IMR-90 (cell line): ENCODE measurements around the gene ZNF747. TPM values are rescaled to one million over a fixed set of nuclear protein-coding genes. Genes with fewer than 3 reads are reported as not detected.

Experiments used
- ATAC-seq: fragments of 200-7000 bp; cut with Tn5 transposase; 2 replicates; pipeline ENCODE4 v1.9.1; 2020; ENCODE audit warnings: low read depth, mild to moderate bottlenecking, moderate library complexity
- BruUV-seq: library from RNA; stranded (reverse); fragments of 400-500 nt; replicated peaks from 2 replicates; lab custom pipeline; 2021; lab: Mats Ljungman, UMichigan
- CTCF ChIA-PET: fragments of 300-600 bp; formaldehyde crosslinking; extraction: SDS; loops from one replicate; lab custom pipeline; 2021; ENCODE audit warnings: antibody characterized with exemption; lab: Yijun Ruan, JAX
- POLR2A ChIA-PET: fragments of 300-600 bp; sonication (Branson Sonifier 250); formaldehyde crosslinking; loops from one replicate; lab custom pipeline; 2022; ENCODE audit warnings: antibody characterized with exemption; ENCODE audit not compliant: unreplicated experiment; lab: Charles Lee
- DNase-seq: peaks from one replicate; pipeline ENCODE4 v3.0.0; 2013
- H2AFZ ChIP-seq: replicated peaks from 2 replicates; pipeline ENCODE3; 2013; ENCODE audit warnings: low read length, mild to moderate bottlenecking; ENCODE audit not compliant: poor library complexity
- H2AK5ac ChIP-seq: 2 replicates; pipeline ENCODE4 v1.6.1; 2013; ENCODE audit warnings: low read depth, low read length, inconsistent platforms
- H2AK9ac ChIP-seq: replicated peaks from 2 replicates; pipeline ENCODE3; 2013; ENCODE audit warnings: mild to moderate bottlenecking, low read depth, low read length, moderate library complexity; ENCODE audit not compliant: poor library complexity
- H2BK120ac ChIP-seq: 2 replicates; pipeline ENCODE4 v1.6.1; 2013; ENCODE audit warnings: low read depth, low read length, inconsistent platforms
- H2BK15ac ChIP-seq: 3 replicates; pipeline ENCODE4 v1.6.1; 2013; ENCODE audit warnings: low read depth, low read length, inconsistent platforms
- H2BK20ac ChIP-seq: 2 replicates; pipeline ENCODE4 v1.6.1; 2013; ENCODE audit warnings: low read depth, mild to moderate bottlenecking, inconsistent platforms, low read length, moderate library complexity
- H2BK5ac ChIP-seq: 2 replicates; pipeline ENCODE4 v1.6.1; 2013; ENCODE audit warnings: mild to moderate bottlenecking, low read depth, low read length, inconsistent platforms; ENCODE audit not compliant: poor library complexity, severe bottlenecking
- H3K14ac ChIP-seq: replicated peaks from 2 replicates; pipeline ENCODE4 v1.6.1; 2013; ENCODE audit warnings: low read depth, low read length, inconsistent platforms
- H3K18ac ChIP-seq: 2 replicates; pipeline ENCODE4 v1.6.1; 2013; ENCODE audit warnings: low read depth, low read length, control low read depth
- H3K23ac ChIP-seq: 2 replicates; pipeline ENCODE4 v1.6.1; 2013; ENCODE audit warnings: low read depth, low read length, inconsistent platforms
- H3K27ac ChIP-seq: 2 replicates; pipeline ENCODE4 v1.5.1; 2013; ENCODE audit warnings: mild to moderate bottlenecking, control low read depth, low read length; ENCODE audit not compliant: insufficient read depth
- H3K27me3 ChIP-seq: 2 replicates; pipeline ENCODE4 v1.6.1; 2013; ENCODE audit warnings: low read length; ENCODE audit not compliant: control insufficient read depth, insufficient read depth
- H3K36me3 ChIP-seq: 2 replicates; pipeline ENCODE4 v1.6.1; 2013; ENCODE audit warnings: low read length, mixed read lengths; ENCODE audit not compliant: control insufficient read depth, insufficient read depth
- H3K4ac ChIP-seq: 2 replicates; pipeline ENCODE4 v1.6.1; 2013; ENCODE audit warnings: low read depth, low read length, inconsistent platforms
- H3K4me1 ChIP-seq: 2 replicates; pipeline ENCODE4 v1.6.1; 2013; ENCODE audit warnings: low read length, mixed read lengths; ENCODE audit not compliant: control insufficient read depth, insufficient read depth
- H3K4me2 ChIP-seq: 2 replicates; pipeline ENCODE4 v1.6.1; 2013; ENCODE audit warnings: low read depth, mild to moderate bottlenecking, control low read depth, low read length, moderate library complexity
- H3K4me3 ChIP-seq: 2 replicates; pipeline ENCODE4 v1.5.1; 2013; ENCODE audit warnings: low read depth, mild to moderate bottlenecking, control low read depth, low read length, moderate library complexity; ENCODE audit not compliant: insufficient read depth
- H3K56ac ChIP-seq: 2 replicates; pipeline ENCODE4 v1.6.1; 2013; ENCODE audit warnings: low read length, inconsistent platforms; ENCODE audit not compliant: insufficient read depth; ENCODE audit errors: extremely low read depth
- H3K79me1 ChIP-seq, 2 experiments: 2 replicates each; pipeline ENCODE4 v1.6.1; 2013; ENCODE audit warnings: low read length in 2 of 2, inconsistent platforms in 1 of 2, low read depth in 1 of 2
- H3K9ac ChIP-seq: 2 replicates; pipeline ENCODE4 v1.6.1; 2013; ENCODE audit warnings: low read depth, low read length, control low read depth
- H3K9me1 ChIP-seq: 2 replicates; pipeline ENCODE4 v1.6.1; 2013; ENCODE audit warnings: low read length, inconsistent platforms; ENCODE audit not compliant: insufficient read depth
- H3K9me3 ChIP-seq: 2 replicates; pipeline ENCODE4 v1.6.1; 2013; ENCODE audit warnings: low read length; ENCODE audit not compliant: control insufficient read depth, insufficient read depth
- H4K20me1 ChIP-seq: 2 replicates; pipeline ENCODE4 v1.6.1; 2013; ENCODE audit warnings: low read length, inconsistent platforms; ENCODE audit not compliant: insufficient read depth
- H4K5ac ChIP-seq: 2 replicates; pipeline ENCODE4 v1.6.1; 2013; ENCODE audit warnings: mild to moderate bottlenecking, low read depth, low read length, control low read depth
- H4K8ac ChIP-seq, 2 experiments: 2 replicates each; pipeline ENCODE4 v1.6.1; 2013; ENCODE audit warnings: low read depth in 2 of 2, low read length in 2 of 2, control low read depth in 1 of 2, inconsistent platforms in 1 of 2
- H4K91ac ChIP-seq: 2 replicates; pipeline ENCODE4 v1.6.1; 2013; ENCODE audit warnings: low read depth, low read length, inconsistent platforms; ENCODE audit not compliant: insufficient read depth
- BHLHE40 ChIP-seq: fragments of 150-350 bp; IDR thresholded peaks from 2 replicates; pipeline ENCODE4 v1.6.1; 2016; ENCODE audit warnings: mild to moderate bottlenecking, low read depth, low read length
- CEBPB ChIP-seq: IDR thresholded peaks from 2 replicates; pipeline ENCODE4 v1.6.1; 2012; ENCODE audit warnings: low read depth, low read length, improper control_type of control experiment
- CHD1 ChIP-seq: IDR thresholded peaks from 2 replicates; pipeline ENCODE4 v1.6.1; 2012; ENCODE audit warnings: low read depth, low read length, improper control_type of control experiment
- CTCF ChIP-seq: conservative IDR thresholded peaks from 2 replicates; pipeline ENCODE4 v1.5.1; 2012; ENCODE audit warnings: mild to moderate bottlenecking, low read depth, low read length, improper control_type of control experiment
- ELK1 ChIP-seq: fragments of 150-350 bp; IDR thresholded peaks from 2 replicates; pipeline ENCODE4 v1.6.1; 2016; ENCODE audit warnings: low read depth, mild to moderate bottlenecking, low read length, moderate library complexity, borderline replicate concordance
- FOS ChIP-seq: fragments of 150-350 bp; IDR thresholded peaks from 2 replicates; pipeline ENCODE4 v1.6.1; 2016; ENCODE audit warnings: low read depth, low read length
- MAFK ChIP-seq: IDR thresholded peaks from 2 replicates; pipeline ENCODE4 v1.6.1; 2012; ENCODE audit warnings: low read depth, low read length, improper control_type of control experiment
- MAZ ChIP-seq: IDR thresholded peaks from 2 replicates; pipeline ENCODE4 v1.6.1; 2012; ENCODE audit warnings: low read depth, mild to moderate bottlenecking, low read length, improper control_type of control experiment, moderate library complexity, borderline replicate concordance
- MXI1 ChIP-seq: IDR thresholded peaks from 2 replicates; pipeline ENCODE4 v1.6.1; 2012; ENCODE audit warnings: low read depth, mild to moderate bottlenecking, low read length, moderate library complexity, borderline replicate concordance
- NFE2L2 ChIP-seq: fragments of 150-350 bp; IDR thresholded peaks from 2 replicates; pipeline ENCODE4 v1.6.1; 2016; ENCODE audit warnings: low read depth, mild to moderate bottlenecking, low read length
- POLR2A ChIP-seq: IDR thresholded peaks from 2 replicates; pipeline ENCODE4 v1.6.1; 2012; ENCODE audit warnings: mild to moderate bottlenecking, low read depth, low read length
- RAD21 ChIP-seq: IDR thresholded peaks from 2 replicates; pipeline ENCODE4 v1.6.1; 2012; ENCODE audit warnings: low read length, improper control_type of control experiment
- RCOR1 ChIP-seq: IDR thresholded peaks from 2 replicates; pipeline ENCODE4 v1.6.1; 2012; ENCODE audit warnings: mild to moderate bottlenecking, low read length, improper control_type of control experiment; ENCODE audit not compliant: insufficient replicate concordance
- RFX5 ChIP-seq: IDR thresholded peaks from 2 replicates; pipeline ENCODE4 v1.8.0; 2012; ENCODE audit warnings: low read depth, mild to moderate bottlenecking, low read length, moderate library complexity
- SMC3 ChIP-seq: fragments of 150-350 bp; IDR thresholded peaks from 2 replicates; pipeline ENCODE4 v1.6.1; 2016; ENCODE audit warnings: low read depth, mild to moderate bottlenecking, antibody characterized with exemption, low read length, moderate library complexity
- USF2 ChIP-seq: fragments of 150-350 bp; IDR thresholded peaks from 2 replicates; pipeline ENCODE4 v1.6.1; 2017; ENCODE audit warnings: mild to moderate bottlenecking, antibody characterized with exemption, low read length, low read depth
- WGBS, 2 experiments: methylation state at CpG; one replicate each; pipeline versions ENCODE4 v1.1.5 to v1.1.7; 2013; ENCODE audit warnings: missing lambda C conversion rate in 2 of 2; ENCODE audit not compliant: insufficient read length in 1 of 2; ENCODE audit errors: extremely low coverage in 2 of 2; 5-methylcytosine and 5-hydroxymethylcytosine counted together
- dilution Hi-C: fragments of 300-500 bp; cut with HindIII; formaldehyde crosslinking; loops from one replicate; pipeline ENCODE4 v1.14.3; 2018; ENCODE audit warnings: low sequenced_read_pairs; ENCODE audit not compliant: unreplicated experiment
- in situ Hi-C: fragments of 300-500 bp; cut with MboI; formaldehyde crosslinking; loops from 3 replicates; pipeline ENCODE4 v1.14.3; 2019; ENCODE audit warnings: low sequenced_read_pairs, inconsistent platforms, mixed read lengths
- intact Hi-C: fragments of 100-400 bp; cut with micrococcal nuclease; formaldehyde crosslinking; loops from 2 replicates; pipeline ENCODE4 v1.10.0; 2022
- polyA plus RNA-seq, 3 experiments: library from polyadenylated mRNA; depleted of rRNA; stranded (reverse); fragments of >200 nt; gene quantifications; 2 replicates each; pipeline ENCODE4 v1.2.3, GENCODE V29; 2012; ENCODE audit warnings: low replicate concordance in 1 of 3
- total RNA-seq: library from RNA; depleted of rRNA; stranded (reverse); fragments of >200 nt; gene quantifications from 2 replicates; pipeline ENCODE4 v1.2.3, GENCODE V29; 2012

Gene ZNF747
- total and polyA plus RNA-seq, 2 of the 4 experiments (the other 2 are of a cell fraction): 2.0 to 2.9 TPM

GRCh38 chr16:30543067-30543466, 8.4 kb upstream of the ZNF747 start:
- Histone ChIP-seq H3K56ac (no peak overlapping the region), H2AK9ac (no peak overlapping the region), H4K8ac (no peak overlapping the region), H3K36me3 (no peaks in the 10 kb centered on the region), H2BK120ac (no peak overlapping the region), H4K20me1 (no peaks in the 10 kb centered on the region), H3K18ac (no peak overlapping the region), H2AK5ac (no peak overlapping the region), H2BK20ac (no peak overlapping the region), H3K79me1 (peaks cover 0 to 3% of the 10 kb centered on the region in 2 experiments; a peak in 1 of 4 replicates), H2BK15ac (no peak overlapping the region), H4K91ac (no peak overlapping the region), H3K14ac (no peak overlapping the region), H3K27ac (no peak overlapping the region), H3K23ac (no peak overlapping the region), H3K4me3 (no peak overlapping the region), H3K9me1 (0 out of 2 replicates have a peak, but pooled peaks cover 3% of the 10 kb centered on the region), H4K5ac (no peak overlapping the region), H3K9me3 (no peaks in the 10 kb centered on the region), H3K4me2 (no peak overlapping the region), H3K4me1 (peaks cover 10% of the 10 kb centered on the region; the same call in 1 of the 2 replicates), H3K4ac (no peak overlapping the region), H3K9ac (no peak overlapping the region), H2AFZ (no peak overlapping the region), H3K27me3 (no peaks in the 10 kb centered on the region), H2BK5ac (no peak overlapping the region)
- ATAC-seq (no peak), DNase-seq (no peak)
- no TSS peak for BruUV-seq
- intact Hi-C loops: no loop called here
- WGBS, 2 experiments: 60% methylated on average over 2 of the region's 5 CpGs; no CpG with 5 or more reads in 1 of the 2 experiments
- POLR2A ChIA-PET: no interaction called here
- no peak for TF ChIP-seq RAD21
- TF ChIP-seq CHD1: no peak
- TF ChIP-seq FOS: no peak
- TF ChIP-seq MXI1: no peak
- no peak for TF ChIP-seq NFE2L2
- no peak for TF ChIP-seq RCOR1
- no peak for TF ChIP-seq CEBPB
- no peak for TF ChIP-seq ELK1
- no peak for TF ChIP-seq CTCF
- no peak for TF ChIP-seq RFX5
- no peak for TF ChIP-seq USF2
- no peak for TF ChIP-seq POLR2A
- no peak for TF ChIP-seq BHLHE40
- TF ChIP-seq MAZ: no peak
- no peak for TF ChIP-seq MAFK
- TF ChIP-seq SMC3: no peak
- dilution Hi-C loops: no loop called here
- CTCF ChIA-PET: no interaction called here
- in situ Hi-C loops: no loop called here
